ENCODE measurements around the gene GFER. TPM values are rescaled to one million over a fixed set of nuclear protein-coding genes. Genes with fewer than 3 reads are reported as not detected.

The GFER gene
- total RNA-seq, 4 donors from 2014 or later: 9.7 to 14.4 (median 11.6) TPM

- TF ChIP-seq POLR2A (IDR thresholded peaks at IDR 0.05) (no peak), CTCF (IDR thresholded peaks at IDR 0.05) (no peak)
- DNase-seq (ENCODE audit: low spot score in 2 of 2): no peak
- intact Hi-C loops (cut with DNase I; ENCODE audit: low total_unique reads): no loop called here
- H3K4me3 ChIP-seq (ENCODE audit: low read depth, poor library complexity, severe bottlenecking): no peak overlapping the region
- 92 to 96% methylated on average over 17 to 18 of the region's 18 CpGs for WGBS, 2 donors
These were observed 6.1 kb upstream of the GFER start for GRCh38 chr16:1977875-1978268.

DNA sequence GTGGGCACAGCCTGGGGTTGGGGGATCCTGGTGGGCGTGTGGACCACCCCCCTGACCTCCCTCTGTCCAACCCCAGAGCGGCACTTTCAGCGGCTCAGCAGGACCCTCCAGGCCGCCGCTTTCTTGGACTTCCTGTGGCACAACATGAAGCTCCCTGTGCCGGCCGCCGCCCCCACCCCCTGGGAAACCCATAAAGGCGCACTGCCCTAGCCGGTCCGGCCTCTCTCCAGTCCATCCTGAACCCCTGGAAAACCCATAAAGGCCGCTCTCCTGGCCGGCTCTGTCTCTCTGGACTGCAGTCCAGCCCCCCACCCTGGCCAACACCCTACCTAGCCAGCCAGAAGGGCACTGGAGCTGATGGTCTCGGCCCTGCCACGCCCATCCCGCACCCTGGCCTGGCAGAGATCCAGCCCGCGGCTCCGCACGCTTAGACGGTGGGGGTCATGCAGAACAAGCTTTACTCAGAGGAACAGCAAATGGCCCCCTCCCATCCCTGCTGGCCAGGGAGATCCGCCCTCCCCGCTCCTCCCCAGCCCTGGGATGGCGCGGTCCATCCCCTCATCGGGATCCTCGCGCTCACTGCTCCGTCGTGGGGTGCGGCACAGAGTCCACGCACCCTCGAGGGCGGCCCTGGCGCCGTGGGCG, 5.4 kb upstream of the GFER start:
- intact Hi-C loops (cut with DNase I; ENCODE audit: low total_unique reads): no loop called here
- 61 to 71% methylated on average over 31 to 36 of the region's 37 CpGs for WGBS, 2 donors
- no peak overlapping the region for H3K4me3 ChIP-seq (ENCODE audit: low read depth, poor library complexity, severe bottlenecking)
- TF ChIP-seq CTCF (IDR thresholded peaks at IDR 0.05) (no peak), POLR2A (IDR thresholded peaks at IDR 0.05) (no peak)
- no peak for DNase-seq (ENCODE audit: low spot score in 2 of 2)

DNA sequence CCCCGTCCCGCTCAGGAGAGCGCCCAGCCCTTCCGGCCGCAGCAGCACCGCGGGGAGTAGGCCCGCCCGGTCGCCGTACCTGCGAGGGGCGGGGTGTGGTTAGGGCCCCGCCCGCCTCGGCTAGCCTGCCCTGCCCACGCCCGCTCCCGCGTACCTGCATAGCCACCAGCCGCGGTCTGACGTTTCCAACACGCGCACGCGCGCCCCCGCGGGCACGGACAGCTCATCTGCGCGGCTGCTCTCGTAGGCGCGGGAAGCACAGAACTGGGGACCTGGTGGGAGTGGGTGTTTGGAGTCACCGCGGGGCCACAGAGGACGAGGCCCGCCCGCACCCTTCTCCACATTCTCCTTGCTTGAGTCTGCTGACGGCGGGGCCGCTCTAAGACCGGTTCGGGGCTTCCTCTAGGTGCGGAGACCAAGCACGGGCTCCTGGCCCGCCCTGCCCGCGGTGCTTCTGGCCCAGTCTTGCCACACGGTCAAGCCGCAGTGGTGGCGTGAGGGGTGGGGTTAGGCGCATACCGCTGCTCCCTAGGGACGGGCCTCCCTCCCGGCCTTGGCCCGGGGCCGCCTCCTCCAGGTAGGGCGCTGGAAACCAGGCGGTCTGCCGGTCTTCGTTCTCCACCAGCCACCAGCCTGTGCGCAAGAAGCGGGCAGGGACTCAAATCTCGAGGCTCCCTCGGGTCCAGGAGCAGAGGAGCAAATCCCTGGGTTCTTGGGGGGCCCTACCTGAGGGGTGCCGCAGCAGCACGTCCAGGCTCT, 4.5 kb upstream of the GFER start:
- 13 to 26% methylated on average over 12 to 53 of the region's 70 CpGs for WGBS, 2 donors
- intact Hi-C loops (cut with DNase I; ENCODE audit: low total_unique reads): no loop called here
- peak in 1 of 2 donors; percentile 71 for DNase-seq (ENCODE audit: low spot score in 2 of 2)

DNA sequence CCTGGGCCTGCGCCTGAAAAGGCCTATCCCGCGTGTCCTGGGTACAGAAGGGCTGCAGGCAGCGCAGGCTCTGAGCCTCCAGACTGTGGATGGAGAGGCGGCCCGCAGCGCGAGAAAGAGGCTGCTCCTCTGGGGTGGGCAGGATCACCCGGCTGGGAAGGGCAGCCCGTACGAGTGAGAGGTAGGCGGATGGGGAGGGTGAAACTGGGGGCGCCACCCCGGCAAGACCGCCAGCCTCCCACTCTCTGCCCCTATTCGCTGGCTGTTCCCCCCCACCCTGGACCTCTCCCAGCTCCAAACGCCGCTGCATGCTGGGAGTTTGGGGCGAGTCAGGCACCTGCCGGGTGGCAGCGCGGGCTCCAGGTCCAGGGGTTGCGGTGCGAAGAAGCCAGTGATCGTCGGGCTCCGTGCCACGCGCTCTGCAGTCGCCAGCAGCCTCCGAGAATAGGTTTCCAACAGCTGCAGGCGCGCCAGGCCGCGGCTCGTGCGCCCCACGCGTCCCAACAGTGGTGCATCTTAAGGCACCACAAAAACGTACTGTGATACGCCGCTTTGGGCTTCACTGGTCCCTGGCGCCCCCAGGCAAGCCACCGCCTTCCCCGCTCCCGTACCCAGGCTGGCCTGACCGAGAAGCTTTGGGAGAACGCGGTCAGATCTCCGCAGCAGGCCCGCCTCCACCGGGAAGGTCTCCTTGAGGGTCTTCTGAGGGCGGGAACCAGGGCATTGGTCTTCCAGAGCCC, 3.8 kb upstream of the GFER start:
- intact Hi-C loops (cut with DNase I; ENCODE audit: low total_unique reads): no loop called here
- WGBS, 2 donors: 3 to 5% methylated on average over 43 to 45 of the region's 53 CpGs
- no peak overlapping the region for H3K4me3 ChIP-seq (ENCODE audit: low read depth, poor library complexity, severe bottlenecking)
- no peak for DNase-seq (ENCODE audit: low spot score in 2 of 2)
- no peak for TF ChIP-seq POLR2A (IDR thresholded peaks at IDR 0.05)

More for the DNA sequence above, 4.5 kb upstream of the GFER start:
- TF ChIP-seq POLR2A (IDR thresholded peaks at IDR 0.05): no peak
- no peak for TF ChIP-seq CTCF (IDR thresholded peaks at IDR 0.05)
- no peak overlapping the region for H3K4me3 ChIP-seq (ENCODE audit: low read depth, poor library complexity, severe bottlenecking)

- intact Hi-C loops (cut with DNase I; ENCODE audit: low total_unique reads): no loop called here
- TF ChIP-seq POLR2A (IDR thresholded peaks at IDR 0.05) (no peak), CTCF (IDR thresholded peaks at IDR 0.05) (no peak)
- 20 to 22% methylated on average over 14 to 15 of the region's 16 CpGs for WGBS, 2 donors
- no peak for DNase-seq (ENCODE audit: low spot score in 2 of 2)
- H3K4me3 ChIP-seq (ENCODE audit: low read depth, poor library complexity, severe bottlenecking): no peak overlapping the region
These were observed 3.3 kb upstream of the GFER start for GRCh38 chr16:1980770-1981087.

DNA sequence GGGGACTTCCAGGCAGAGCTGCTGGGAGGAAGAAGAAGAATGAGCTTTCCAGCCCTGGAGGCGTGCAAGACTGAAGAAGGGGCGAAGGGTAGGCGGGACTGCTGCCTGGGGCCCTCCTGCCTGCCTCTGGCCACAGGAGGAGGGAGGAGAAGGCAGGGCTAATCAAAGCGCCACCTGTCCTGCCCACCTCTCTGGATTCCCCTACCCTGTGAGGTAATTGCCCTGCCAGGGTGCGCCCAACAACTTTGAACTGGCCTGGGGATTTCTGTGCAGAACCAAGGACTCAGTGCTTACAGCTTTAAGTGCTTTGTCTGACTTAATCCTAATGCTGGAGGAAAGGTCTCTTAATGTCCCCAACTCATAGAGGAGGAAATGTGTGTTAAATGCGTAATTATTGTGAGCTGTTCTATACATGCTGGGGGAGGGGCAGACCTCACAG, 2.6 kb upstream of the GFER start, which contains the start of gene NOXO1:
Gene NOXO1 (minus strand): TSS at position 72 of the 439 bp plus-strand sequence. CDS start 290 bp downstream, outside the sequence.
- intact Hi-C loops (cut with DNase I; ENCODE audit: low total_unique reads): no loop called here
- H3K4me3 ChIP-seq (ENCODE audit: low read depth, poor library complexity, severe bottlenecking): no peak within 1 kb of the TSS
- 28 to 30% methylated on average over 6 of the region's 6 CpGs for WGBS, 2 donors
- no peak for DNase-seq (ENCODE audit: low spot score in 2 of 2)
- no peak for TF ChIP-seq CTCF (IDR thresholded peaks at IDR 0.05)
- no peak for TF ChIP-seq POLR2A (IDR thresholded peaks at IDR 0.05)
